Activated naive CD4-positive, alpha-beta T cell treated with Interleukin-2 at 50 U/mL for 16 hours (primary cell): ENCODE results near the gene DISC1.
"Not testable (repeated sequence)": the region's sequence is repeated elsewhere in the genome, so short reads cannot be mapped to it uniquely, and the experiment has no call there.

Experiments
- DNase-seq: peaks from one replicate; pipeline ENCODE4 v3.0.0-alpha.2; 2020

The DISC1 gene

GRCh38 chr1:231735941-231736340, 109.4 kb downstream of the DISC1 start:
- DNase-seq, result no peak

GRCh38 chr1:231736464-231736863, 109.9 kb downstream of the DISC1 start:
- no peak for DNase-seq

- DNase-seq, result no peak
These were observed 112.0 kb downstream of the DISC1 start for GRCh38 chr1:231738554-231738953.

- DNase-seq, result no peak
These were observed 117.4 kb downstream of the DISC1 start for GRCh38 chr1:231743966-231744365.

GRCh38 chr1:231748760-231749415, 122.3 kb downstream of the DISC1 start:
- no peak for DNase-seq

GRCh38 chr1:231750296-231750695, 123.7 kb downstream of the DISC1 start:
- no peak for DNase-seq

GRCh38 chr1:231750818-231751362, 124.3 kb downstream of the DISC1 start:
- no peak for DNase-seq

GRCh38 chr1:231751415-231751814, 124.8 kb downstream of the DISC1 start:
- no peak for DNase-seq

- no peak for DNase-seq
These were observed 126.7 kb downstream of the DISC1 start for GRCh38 chr1:231753313-231753712.

GRCh38 chr1:231757101-231757404, 130.5 kb downstream of the DISC1 start:
- DNase-seq, result no peak

- no peak for DNase-seq
These were observed 131.2 kb downstream of the DISC1 start for GRCh38 chr1:231757759-231758158.

- no peak for DNase-seq
These were observed 134.7 kb downstream of the DISC1 start for GRCh38 chr1:231761252-231761651.

GRCh38 chr1:231761747-231762541, 135.4 kb downstream of the DISC1 start:
- no peak for DNase-seq

GRCh38 chr1:231763456-231763855, 136.9 kb downstream of the DISC1 start:
- no peak for DNase-seq

- DNase-seq, result not testable (repeated sequence)
These were observed 139.2 kb downstream of the DISC1 start for GRCh38 chr1:231765825-231766224.

- DNase-seq, result no peak
These were observed 140.9 kb downstream of the DISC1 start for GRCh38 chr1:231767471-231767870.

GRCh38 chr1:231768416-231768815, 141.8 kb downstream of the DISC1 start:
- DNase-seq, result no peak

GRCh38 chr1:231770506-231771175, 144.1 kb downstream of the DISC1 start:
- no peak for DNase-seq

GRCh38 chr1:231774719-231775335, 148.2 kb downstream of the DISC1 start:
- DNase-seq, result no peak

GRCh38 chr1:231776010-231776756, 149.6 kb downstream of the DISC1 start:
- DNase-seq, result no peak

GRCh38 chr1:231776757-231777062, 150.1 kb downstream of the DISC1 start:
- DNase-seq, result no peak

- DNase-seq, result no peak
These were observed 151.6 kb downstream of the DISC1 start for GRCh38 chr1:231778009-231778719.
